HFFc6 (cell line): ENCODE results near the gene PAK3. TPM values are rescaled to one million over a fixed set of nuclear protein-coding genes. Genes with fewer than 3 reads are reported as not detected.

ENCODE experiments used
- DNase-seq: peaks from one replicate; pipeline ENCODE4 v3.0.0-alpha.2; 2018
- H3K27ac Mint-ChIP-seq: 2 replicates; pipeline ENCODE4 v1.8.0; 2020; ENCODE audit warnings: mild to moderate bottlenecking, mixed read lengths
- H3K27me3 Mint-ChIP-seq: 2 replicates; pipeline ENCODE4 v1.8.0; 2021; ENCODE audit warnings: mild to moderate bottlenecking, moderate library complexity, mixed read lengths; ENCODE audit not compliant: insufficient read depth
- H3K36me3 Mint-ChIP-seq: 2 replicates; pipeline ENCODE4 v1.8.0; 2021; ENCODE audit warnings: low read depth, mixed read lengths
- H3K4me1 Mint-ChIP-seq: 2 replicates; pipeline ENCODE4 v1.8.0; 2020; ENCODE audit warnings: low read depth, mixed read lengths
- H3K4me3 Mint-ChIP-seq: 2 replicates; pipeline ENCODE4 v1.8.0; 2020; ENCODE audit warnings: mild to moderate bottlenecking, moderate library complexity, mixed read lengths
- H3K9me3 Mint-ChIP-seq: 2 replicates; pipeline ENCODE4 v1.8.0; 2020; ENCODE audit warnings: mild to moderate bottlenecking, mixed read lengths
- total RNA-seq, 6 experiments: library from RNA; stranded (reverse); fragmentation: NEBNext Ultra II Directional; extraction: Animal tissue kit (Norgen Biotek cat#: 25700); gene quantifications; 2 replicates in 1 of 6; 3 replicates in 5 of 6; pipeline ENCODE4 v1.2.3, GENCODE V29; 2021
- TF ChIP-seq, protein P1 (sequence below): fragments of 200-600 bp; sonication (generic); IDR thresholded peaks from 2 replicates; pipeline ENCODE4 v1.5.0; 2021; ENCODE audit warnings: antibody characterized with exemption, mild to moderate bottlenecking

Gene PAK3
- total RNA-seq, 6 experiments from 2014 or later: not detected

DNA sequence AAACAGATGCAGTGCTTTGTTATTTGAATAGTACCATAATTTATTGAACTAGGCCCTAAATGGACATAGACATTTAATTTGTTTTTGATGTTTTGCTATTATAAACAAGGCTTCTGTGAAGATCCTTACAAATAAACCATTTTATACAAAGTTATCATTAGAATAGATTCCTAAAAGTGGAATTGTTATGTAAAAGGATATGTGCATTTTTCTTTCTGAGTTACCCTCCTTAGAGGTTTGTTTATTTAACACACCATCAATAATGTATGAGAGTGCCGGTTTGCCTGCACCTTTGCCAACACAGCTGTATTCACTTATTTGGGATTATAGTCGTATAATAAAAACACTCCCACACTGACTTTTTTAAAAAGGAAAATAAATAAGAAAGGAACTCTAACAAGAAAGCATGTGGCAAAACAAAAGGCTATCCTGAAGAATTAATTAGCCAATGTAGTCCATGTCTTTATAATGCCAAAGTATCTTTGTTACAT lies 84.8 kb downstream of the PAK3 start:
- no peaks in the 10 kb centered on the region for H3K27me3 Mint-ChIP-seq
- H3K4me3 Mint-ChIP-seq: no peak overlapping the region
- no peaks in the 10 kb centered on the region; the same call in 1 of the 2 replicates for H3K9me3 Mint-ChIP-seq
- no peak for DNase-seq
- no peaks in the 10 kb centered on the region for H3K4me1 Mint-ChIP-seq
- TF ChIP-seq, protein P1, sequence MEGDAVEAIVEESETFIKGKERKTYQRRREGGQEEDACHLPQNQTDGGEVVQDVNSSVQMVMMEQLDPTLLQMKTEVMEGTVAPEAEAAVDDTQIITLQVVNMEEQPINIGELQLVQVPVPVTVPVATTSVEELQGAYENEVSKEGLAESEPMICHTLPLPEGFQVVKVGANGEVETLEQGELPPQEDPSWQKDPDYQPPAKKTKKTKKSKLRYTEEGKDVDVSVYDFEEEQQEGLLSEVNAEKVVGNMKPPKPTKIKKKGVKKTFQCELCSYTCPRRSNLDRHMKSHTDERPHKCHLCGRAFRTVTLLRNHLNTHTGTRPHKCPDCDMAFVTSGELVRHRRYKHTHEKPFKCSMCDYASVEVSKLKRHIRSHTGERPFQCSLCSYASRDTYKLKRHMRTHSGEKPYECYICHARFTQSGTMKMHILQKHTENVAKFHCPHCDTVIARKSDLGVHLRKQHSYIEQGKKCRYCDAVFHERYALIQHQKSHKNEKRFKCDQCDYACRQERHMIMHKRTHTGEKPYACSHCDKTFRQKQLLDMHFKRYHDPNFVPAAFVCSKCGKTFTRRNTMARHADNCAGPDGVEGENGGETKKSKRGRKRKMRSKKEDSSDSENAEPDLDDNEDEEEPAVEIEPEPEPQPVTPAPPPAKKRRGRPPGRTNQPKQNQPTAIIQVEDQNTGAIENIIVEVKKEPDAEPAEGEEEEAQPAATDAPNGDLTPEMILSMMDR: no peak
- H3K27ac Mint-ChIP-seq: no peak overlapping the region
- H3K36me3 Mint-ChIP-seq: no peaks in the 10 kb centered on the region

DNA sequence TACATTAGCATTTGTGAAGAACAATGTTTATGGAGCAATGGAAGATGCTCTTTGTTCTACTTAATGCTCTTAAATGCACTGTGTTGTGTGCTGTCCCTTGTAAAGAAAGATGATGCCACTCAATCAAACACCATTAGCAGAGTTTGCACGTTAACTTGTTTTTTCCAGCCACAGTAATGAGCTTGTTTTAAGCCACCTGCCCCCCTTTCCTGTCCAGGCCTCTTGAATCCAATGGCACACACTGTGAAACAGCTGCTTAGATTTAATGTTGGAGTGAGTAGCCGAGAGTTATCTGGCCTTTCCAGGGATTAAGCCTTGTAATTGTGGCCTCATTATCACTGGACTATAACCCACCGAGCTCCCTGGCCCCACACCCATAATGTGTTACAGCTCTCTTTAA lies 86.0 kb downstream of the PAK3 start:
- no peak for DNase-seq
- no peaks in the 10 kb centered on the region for H3K27me3 Mint-ChIP-seq
- H3K9me3 Mint-ChIP-seq: no peaks in the 10 kb centered on the region; the same call in 1 of the 2 replicates
- no peak overlapping the region for H3K4me3 Mint-ChIP-seq
- no peaks in the 10 kb centered on the region for H3K36me3 Mint-ChIP-seq
- no peaks in the 10 kb centered on the region for H3K4me1 Mint-ChIP-seq
- TF ChIP-seq, protein P1: no peak
- H3K27ac Mint-ChIP-seq: no peak overlapping the region

DNA sequence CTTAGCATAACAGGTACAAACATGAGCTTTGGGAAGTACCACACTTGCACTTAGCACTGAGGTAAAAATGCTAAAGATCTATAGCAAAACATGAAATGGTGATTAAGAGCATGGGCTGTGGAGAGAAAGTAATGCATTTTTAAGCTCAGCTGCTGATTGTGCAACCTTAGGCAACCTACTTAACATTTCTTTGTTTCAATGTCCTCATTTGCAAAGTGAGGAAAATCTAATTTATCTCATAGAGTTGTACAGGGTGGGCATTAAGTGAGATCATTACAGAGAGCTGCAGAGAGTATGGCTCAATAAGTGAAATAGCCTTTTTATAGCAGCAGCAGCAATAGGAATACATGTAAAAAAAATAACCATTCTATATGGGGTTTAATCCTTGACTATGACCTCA lies 87.0 kb downstream of the PAK3 start:
- no peak overlapping the region for H3K4me3 Mint-ChIP-seq
- TF ChIP-seq, protein P1: no peak
- no peak overlapping the region for H3K27ac Mint-ChIP-seq
- no peaks in the 10 kb centered on the region; the same call in 1 of the 2 replicates for H3K9me3 Mint-ChIP-seq
- H3K36me3 Mint-ChIP-seq: no peaks in the 10 kb centered on the region
- no peaks in the 10 kb centered on the region for H3K27me3 Mint-ChIP-seq
- DNase-seq: no peak
- H3K4me1 Mint-ChIP-seq: no peaks in the 10 kb centered on the region

DNA sequence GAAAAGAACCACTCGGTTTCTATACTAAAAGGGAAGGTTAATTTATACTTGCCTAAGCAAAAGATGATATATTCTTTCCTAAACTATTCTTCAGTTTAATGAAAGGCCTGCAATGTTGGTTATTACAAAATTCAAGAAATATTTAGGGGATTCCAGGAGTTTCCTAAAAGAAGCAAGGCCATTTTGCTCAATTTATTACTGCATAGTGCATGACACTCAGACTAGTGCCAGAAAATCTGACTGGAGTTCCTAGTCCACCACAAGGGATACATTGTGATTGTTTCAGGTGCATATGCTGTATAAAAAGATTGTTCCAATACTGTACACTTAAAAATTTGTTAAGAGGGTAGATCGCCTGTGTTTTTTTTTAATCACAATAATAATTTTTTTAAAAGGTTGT lies 95.6 kb downstream of the PAK3 start:
- DNase-seq: no peak
- TF ChIP-seq, protein P1: no peak
- H3K4me3 Mint-ChIP-seq: no peak overlapping the region
- peaks cover 6% of the 10 kb centered on the region for H3K9me3 Mint-ChIP-seq
- H3K36me3 Mint-ChIP-seq: no peaks in the 10 kb centered on the region
- H3K27ac Mint-ChIP-seq: no peak overlapping the region
- no peaks in the 10 kb centered on the region for H3K4me1 Mint-ChIP-seq
- H3K27me3 Mint-ChIP-seq: no peaks in the 10 kb centered on the region

DNA sequence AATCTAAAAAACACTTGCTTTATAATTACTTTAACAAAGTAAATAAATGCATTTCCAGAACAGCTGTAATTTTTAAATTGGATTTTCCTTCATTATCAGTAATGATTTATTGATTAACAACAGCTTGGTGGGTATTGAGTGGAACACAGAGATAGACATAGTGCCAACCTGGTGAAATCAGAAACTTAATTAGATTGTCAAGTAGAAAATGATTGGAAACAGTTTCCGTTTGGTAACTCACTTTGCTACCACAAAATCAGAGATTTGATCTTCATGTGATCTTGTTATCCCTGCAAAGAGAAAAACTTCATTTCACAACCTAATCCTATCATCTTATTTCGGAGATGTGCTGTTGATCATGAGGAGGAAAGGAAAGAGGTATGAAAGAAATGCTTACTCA lies 103.5 kb downstream of the PAK3 start:
- Mint-ChIP-seq H3K27me3 (no peaks in the 10 kb centered on the region), H3K36me3 (no peaks in the 10 kb centered on the region), H3K4me1 (no peaks in the 10 kb centered on the region), H3K4me3 (no peak overlapping the region), H3K9me3 (peaks cover 6% of the 10 kb centered on the region; the same call in 1 of the 2 replicates), H3K27ac (no peak overlapping the region)
- no peak for DNase-seq
- TF ChIP-seq, protein P1: no peak

DNA sequence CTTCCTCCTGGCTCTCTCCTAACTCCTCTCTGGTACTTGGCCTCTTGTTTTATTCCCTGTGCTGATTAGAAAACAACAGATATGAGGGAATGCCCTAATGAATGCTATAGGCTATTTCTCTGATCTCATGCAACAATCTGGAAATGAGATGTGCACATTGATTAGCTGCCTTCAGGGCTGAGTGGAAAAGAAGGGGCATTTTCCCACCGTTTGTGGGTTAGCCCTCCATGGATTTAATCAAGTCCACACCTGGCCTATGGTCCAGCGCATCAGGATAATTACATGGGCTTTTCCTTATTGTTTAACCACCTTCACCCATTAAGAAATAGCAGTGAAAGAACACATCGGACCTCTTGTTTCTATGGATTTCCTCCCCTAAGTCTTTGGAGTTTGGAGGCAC lies 104.3 kb downstream of the PAK3 start:
- TF ChIP-seq, protein P1: no peak
- no peak overlapping the region for H3K27ac Mint-ChIP-seq
- no peaks in the 10 kb centered on the region for H3K4me1 Mint-ChIP-seq
- no peaks in the 10 kb centered on the region for H3K27me3 Mint-ChIP-seq
- no peaks in the 10 kb centered on the region for H3K36me3 Mint-ChIP-seq
- H3K4me3 Mint-ChIP-seq: no peak overlapping the region
- no peak for DNase-seq
- peaks cover 6% of the 10 kb centered on the region; the same call in 1 of the 2 replicates for H3K9me3 Mint-ChIP-seq
